GM20000 (cell line): ENCODE data around the gene COL4A3.
"Not testable (repeated sequence)": the region's sequence is repeated elsewhere in the genome, so short reads cannot be mapped to it uniquely, and the experiment has no call there.

Source experiments
- DNase-seq: peaks from one replicate; pipeline ENCODE4 v3.0.0; 2012; ENCODE audit warnings: low spot score
- CTCF ChIP-seq: IDR thresholded peaks from 2 replicates; pipeline ENCODE4 v1.5.1; 2012; ENCODE audit warnings: mild to moderate bottlenecking, control low read depth; ENCODE audit errors: extremely low read depth, missing control alignments

COL4A3 gene

DNA sequence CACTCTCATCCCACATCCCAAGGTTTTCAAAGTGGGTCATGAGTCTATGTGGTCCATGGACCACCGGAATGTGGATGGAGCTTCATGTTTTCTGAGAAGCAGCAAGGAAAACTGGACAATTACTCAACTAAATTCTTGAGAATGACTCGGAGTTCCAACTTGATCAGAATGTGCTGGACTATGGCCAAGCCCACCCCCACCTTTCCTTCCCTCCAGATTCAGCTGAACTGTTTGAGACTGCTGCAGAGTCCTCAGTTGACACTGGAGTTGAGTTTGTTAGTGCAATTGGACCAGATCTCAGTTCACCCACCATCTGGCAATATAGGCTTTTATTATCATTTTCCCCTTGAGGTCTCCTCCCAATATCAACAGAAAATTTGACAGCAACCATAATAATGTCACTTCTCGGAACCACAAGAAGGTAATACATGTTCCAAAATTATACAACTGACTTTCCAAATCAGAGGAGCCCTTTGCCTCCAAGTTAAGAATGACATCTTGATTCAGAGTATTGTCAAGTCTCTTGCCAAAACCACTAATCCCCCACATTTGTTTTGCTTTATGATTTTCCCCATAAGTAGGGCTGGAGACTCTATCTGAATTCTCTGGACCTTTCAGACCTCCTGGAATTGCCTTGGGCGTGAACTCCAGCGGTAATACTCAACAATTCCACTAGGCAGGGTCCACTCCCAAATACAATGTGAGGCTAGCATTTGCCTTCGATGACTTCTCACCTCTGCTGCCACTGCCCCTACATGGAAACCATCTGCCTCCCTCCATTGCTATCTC, 9.2 kb upstream of the COL4A3 start:
- DNase-seq, result no peak
- TF ChIP-seq CTCF, result no peak

- DNase-seq, result no peak
- TF ChIP-seq CTCF, result no peak
Observed at GRCh38 chr2:227160164-227160563, 4.3 kb upstream of the COL4A3 start.

DNA sequence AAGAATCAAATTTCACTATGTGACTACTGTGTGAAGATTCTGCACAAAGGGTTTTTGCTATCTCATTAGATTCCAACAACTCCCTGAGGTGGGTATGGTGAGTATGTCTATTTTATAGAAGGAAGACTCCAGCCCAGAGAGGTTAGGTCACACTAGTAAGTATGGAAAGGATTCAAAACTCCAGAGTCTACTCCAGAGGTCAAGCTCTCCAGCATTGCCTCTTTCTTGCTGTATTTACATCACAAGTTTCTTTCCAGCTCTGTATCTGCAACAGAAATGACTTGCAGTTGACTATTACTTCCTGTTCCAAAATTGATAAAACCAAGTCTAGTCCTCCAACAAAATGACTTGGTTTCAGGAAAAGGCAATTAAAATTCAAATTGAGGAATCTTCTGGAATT, 2.5 kb upstream of the COL4A3 start:
- TF ChIP-seq CTCF, result no peak
- DNase-seq, result no peak

GRCh38 chr2:227163485-227163997, 883 bp upstream of the COL4A3 start:
- TF ChIP-seq CTCF, result no peak
- DNase-seq, result peak; percentile 61

DNA sequence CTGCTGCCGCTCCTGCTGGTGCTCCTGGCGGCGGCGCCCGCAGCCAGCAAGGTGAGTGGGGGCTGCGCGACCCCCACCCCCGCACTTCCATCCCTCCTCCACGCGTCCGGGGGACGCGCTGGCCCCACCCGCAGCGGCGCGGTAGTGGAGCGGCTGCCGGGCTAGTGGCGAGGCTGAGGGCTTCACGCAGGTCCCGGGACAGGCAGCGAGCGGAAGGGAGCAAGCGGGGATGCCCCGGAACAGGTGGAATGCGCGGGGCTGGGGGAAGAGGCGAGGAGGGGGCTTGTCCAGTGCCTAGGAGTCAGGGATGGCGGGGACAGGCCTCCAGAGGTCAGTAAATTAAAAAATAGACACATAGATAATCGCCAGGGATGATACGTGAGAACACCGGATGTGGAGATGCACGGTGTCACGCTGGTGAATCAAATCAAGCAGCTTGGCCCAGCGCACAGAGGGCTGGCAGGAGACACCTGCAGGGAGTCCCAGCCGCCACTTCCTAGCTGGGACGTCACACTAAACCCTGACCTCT, 403 bp downstream of the COL4A3 start:
- no peak for TF ChIP-seq CTCF
- DNase-seq, result peak; percentile 60

DNA sequence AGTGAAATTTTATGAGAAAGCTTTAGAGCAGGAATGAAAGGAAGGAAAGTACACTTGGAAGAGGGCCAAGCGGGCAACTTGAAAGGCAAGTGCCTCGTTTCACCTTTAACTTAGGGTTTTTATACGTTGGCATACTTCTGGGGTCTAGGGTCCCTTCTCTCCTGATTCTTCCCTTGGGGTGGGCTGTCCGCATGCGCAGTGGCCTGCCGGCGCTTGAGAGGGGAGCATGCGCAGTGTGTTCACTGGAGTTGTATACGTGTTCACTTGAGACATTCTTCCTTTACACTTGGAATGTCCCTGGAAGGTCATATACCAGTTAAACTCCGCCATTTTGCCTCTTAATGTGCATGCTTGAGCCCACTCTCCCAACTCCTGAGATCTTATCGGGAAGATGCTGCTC, 7.4 kb downstream of the COL4A3 start:
- DNase-seq, result not testable (repeated sequence)

DNA sequence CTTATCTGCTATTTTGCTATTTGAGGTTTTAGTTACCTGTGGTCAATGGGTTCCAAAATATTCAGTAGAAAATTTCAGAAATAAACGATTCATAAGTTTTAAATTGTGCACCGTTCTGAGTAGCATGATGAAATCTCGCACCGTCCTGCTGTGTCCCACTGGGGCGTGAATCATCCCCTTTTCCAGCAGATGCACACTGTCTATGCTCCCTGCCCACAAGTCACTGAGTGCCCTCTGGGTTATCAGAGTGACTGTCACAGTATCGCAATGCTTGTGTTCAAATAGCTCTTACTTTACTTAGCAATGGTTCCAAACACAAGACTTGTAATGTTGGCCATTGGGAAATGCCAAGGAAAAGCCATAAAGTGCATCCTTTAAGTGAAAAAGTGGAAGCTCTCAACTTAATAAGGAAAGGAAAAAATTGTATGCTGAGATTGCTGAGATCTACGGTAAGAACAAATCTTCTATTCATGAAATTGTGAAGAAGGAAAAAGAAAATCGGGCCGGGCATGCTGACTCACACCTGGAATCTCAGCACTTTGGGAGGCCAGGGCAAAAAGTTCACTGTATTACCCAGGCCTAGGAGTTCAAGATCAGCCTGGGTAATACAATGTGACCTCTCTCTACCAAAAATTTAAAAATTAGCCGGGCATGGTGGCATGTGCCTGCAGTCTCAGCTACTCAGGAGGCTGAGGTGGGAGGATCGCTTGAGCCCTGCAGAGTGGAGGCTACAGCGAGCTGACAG, 13.3 kb downstream of the COL4A3 start:
- TF ChIP-seq CTCF, result no peak
- DNase-seq, result no peak
